Thoracic aorta (tissue), 2 donors: ENCODE results near the gene VMP1. TPM values are rescaled to one million over a fixed set of nuclear protein-coding genes. Genes with fewer than 3 reads are reported as not detected.

Experiments used
- ATAC-seq: fragments of 150-250 bp; one replicate; pipeline ENCODE4 v1.8.0; 2017; ENCODE audit warnings: low read depth; ENCODE audit not compliant: insufficient number of reproducible peaks, low FRiP score
- DNase-seq: peaks from one replicate; pipeline ENCODE4 v3.0.0-alpha.2; 2020; ENCODE audit warnings: low spot score
- H3K27ac ChIP-seq, 2 donors: fragments of 200-600 bp; sonication (generic); 1 replicate in 1 of 2; 2 replicates in 1 of 2; pipeline ENCODE4 v1.5.1; 2016; ENCODE audit warnings: mild to moderate bottlenecking in 2 of 2, moderate library complexity in 2 of 2
- H3K27me3 ChIP-seq: fragments of 200-600 bp; sonication (generic); replicated peaks from 2 replicates; pipeline ENCODE4 v1.6.0; 2016; ENCODE audit warnings: mild to moderate bottlenecking; ENCODE audit not compliant: insufficient read depth
- H3K36me3 ChIP-seq: fragments of 200-600 bp; sonication (generic); one replicate; pipeline ENCODE4 v1.5.1; 2016
- H3K4me1 ChIP-seq, 2 donors: fragments of 200-600 bp; sonication (generic); 1 replicate in 1 of 2; 2 replicates in 1 of 2; pipeline versions ENCODE4 v1.5.1 to v1.6.0; 2016; ENCODE audit warnings: low read depth in 2 of 2, mild to moderate bottlenecking in 1 of 2; ENCODE audit not compliant: control insufficient read depth in 1 of 2
- H3K4me3 ChIP-seq: fragments of 200-600 bp; sonication (generic); 2 replicates; pipeline ENCODE4 v1.5.1; 2016; ENCODE audit warnings: mild to moderate bottlenecking
- H3K9me3 ChIP-seq: fragments of 200-600 bp; sonication (generic); 2 replicates; pipeline ENCODE4 v1.5.1; 2016
- total RNA-seq, 2 donors: library from RNA; depleted of rRNA; stranded (reverse); fragments of >200 nt; gene quantifications; one replicate each; pipeline versions ENCODE4 v1.1.0 to v1.2.3, GENCODE V29; 2016
- TF ChIP-seq, protein P1 (sequence below): fragments of 200-600 bp; sonication (generic); IDR thresholded peaks from one replicate; pipeline ENCODE4 v1.5.1; 2019; ENCODE audit warnings: antibody characterized with exemption

The VMP1 gene
- total RNA-seq, 2 donors from 2014 or later = 183 to 728 TPM

DNA sequence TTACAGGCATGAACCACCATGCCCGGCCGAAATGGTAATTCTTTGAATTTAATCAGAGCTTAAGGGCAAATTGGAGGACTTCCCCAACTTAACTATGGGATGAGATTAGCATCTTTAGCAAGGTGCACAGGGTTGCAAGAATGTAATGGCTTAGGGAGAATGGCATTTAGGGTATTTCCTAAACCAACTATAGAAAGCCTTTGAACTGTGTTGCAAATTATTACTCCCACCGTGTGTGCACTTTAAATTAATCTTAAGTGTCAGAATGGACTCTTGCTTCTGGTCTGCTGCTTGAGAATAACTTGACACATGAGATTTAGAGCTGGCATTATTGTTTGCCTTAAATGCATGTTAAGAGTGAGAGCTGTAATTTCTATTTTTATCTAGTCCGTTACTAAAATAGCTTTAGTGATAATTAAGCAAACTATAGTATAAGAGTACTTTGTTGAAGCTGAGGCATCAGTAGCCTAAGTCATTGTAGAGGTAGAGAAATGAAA is 125.5 kb downstream of the VMP1 start:
- H3K9me3 ChIP-seq = no peaks in the 10 kb centered on the region
- TF ChIP-seq, protein P1, sequence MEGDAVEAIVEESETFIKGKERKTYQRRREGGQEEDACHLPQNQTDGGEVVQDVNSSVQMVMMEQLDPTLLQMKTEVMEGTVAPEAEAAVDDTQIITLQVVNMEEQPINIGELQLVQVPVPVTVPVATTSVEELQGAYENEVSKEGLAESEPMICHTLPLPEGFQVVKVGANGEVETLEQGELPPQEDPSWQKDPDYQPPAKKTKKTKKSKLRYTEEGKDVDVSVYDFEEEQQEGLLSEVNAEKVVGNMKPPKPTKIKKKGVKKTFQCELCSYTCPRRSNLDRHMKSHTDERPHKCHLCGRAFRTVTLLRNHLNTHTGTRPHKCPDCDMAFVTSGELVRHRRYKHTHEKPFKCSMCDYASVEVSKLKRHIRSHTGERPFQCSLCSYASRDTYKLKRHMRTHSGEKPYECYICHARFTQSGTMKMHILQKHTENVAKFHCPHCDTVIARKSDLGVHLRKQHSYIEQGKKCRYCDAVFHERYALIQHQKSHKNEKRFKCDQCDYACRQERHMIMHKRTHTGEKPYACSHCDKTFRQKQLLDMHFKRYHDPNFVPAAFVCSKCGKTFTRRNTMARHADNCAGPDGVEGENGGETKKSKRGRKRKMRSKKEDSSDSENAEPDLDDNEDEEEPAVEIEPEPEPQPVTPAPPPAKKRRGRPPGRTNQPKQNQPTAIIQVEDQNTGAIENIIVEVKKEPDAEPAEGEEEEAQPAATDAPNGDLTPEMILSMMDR = no peak
- peak overlapping the region; percentile 71 to 80 for H3K27ac ChIP-seq
- no peak overlapping the region for H3K4me3 ChIP-seq
- H3K27me3 ChIP-seq = no peaks in the 10 kb centered on the region
- DNase-seq (no peak), ATAC-seq (no peak)
- no peaks in the 10 kb centered on the region for H3K36me3 ChIP-seq
- H3K4me1 ChIP-seq = peaks cover 40 to 60% of the 10 kb centered on the region in 2 donors

DNA sequence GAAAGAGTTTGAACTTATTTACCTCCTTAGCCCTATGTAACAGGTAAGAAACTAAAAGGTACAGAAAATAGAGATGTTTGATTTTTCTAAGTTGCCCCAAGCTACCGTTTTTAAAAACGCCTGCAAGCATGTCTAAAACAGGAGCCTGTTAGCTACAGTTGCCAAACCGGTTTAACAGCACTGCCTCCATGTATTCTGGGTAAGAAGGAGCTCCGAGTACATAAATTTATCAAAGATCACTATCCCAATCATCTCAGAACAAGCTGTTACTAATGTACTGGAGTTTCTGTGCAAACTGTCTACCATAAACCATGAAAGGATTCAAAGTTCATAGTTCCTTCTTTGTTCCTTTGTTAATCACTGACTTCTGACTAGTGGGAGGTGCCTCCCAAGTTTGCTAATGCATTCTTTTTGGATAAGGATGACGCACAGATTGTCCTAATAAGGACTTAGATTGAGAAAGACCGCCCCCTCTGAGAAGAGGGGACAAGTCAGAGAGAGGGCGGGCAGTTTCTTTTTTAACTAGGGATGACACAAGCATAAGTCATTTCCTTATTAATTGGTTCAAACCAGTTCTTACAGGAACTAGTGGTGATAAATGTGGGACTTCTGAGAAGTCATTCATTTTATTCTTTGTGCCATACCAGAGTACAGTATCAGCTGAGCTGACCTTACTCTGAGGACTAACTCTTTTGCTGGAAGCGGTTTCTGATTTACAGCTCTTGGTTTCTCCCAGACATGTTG is 130.0 kb downstream of the VMP1 start:
- ATAC-seq (peak; percentile 95), DNase-seq (peak; percentile 78)
- Histone ChIP-seq H3K36me3 (no peaks in the 10 kb centered on the region), H3K4me1 (peaks cover 10 to 22% of the 10 kb centered on the region in 2 donors), H3K27me3 (no peaks in the 10 kb centered on the region), H3K27ac (peak overlapping the region; percentile 89 to 98), H3K9me3 (no peaks in the 10 kb centered on the region), H3K4me3 (peak overlapping the region; percentile 77)
- TF ChIP-seq, protein P1 = no peak

GRCh38 chr17:59838052-59838916 is 130.8 kb downstream of the VMP1 start:
- Histone ChIP-seq H3K27ac (peak overlapping the region; percentile 89 to 98), H3K9me3 (no peaks in the 10 kb centered on the region), H3K4me1 (peaks cover 5 to 23% of the 10 kb centered on the region in 2 donors), H3K27me3 (no peaks in the 10 kb centered on the region), H3K4me3 (peak overlapping the region; percentile 77), H3K36me3 (no peaks in the 10 kb centered on the region)
- TF ChIP-seq, protein P1 = no peak
- ATAC-seq = no peak
- DNase-seq = no peak

- peaks cover 6 to 36% of the 10 kb centered on the region in 2 donors for H3K4me1 ChIP-seq
- H3K27me3 ChIP-seq = no peaks in the 10 kb centered on the region
- no peaks in the 10 kb centered on the region for H3K9me3 ChIP-seq
- peak overlapping the region; percentile 77 for H3K4me3 ChIP-seq
- peak overlapping the region; percentile 89 to 98 for H3K27ac ChIP-seq
- ATAC-seq (no peak), DNase-seq (no peak)
- TF ChIP-seq, protein P1 = no peak
- no peaks in the 10 kb centered on the region for H3K36me3 ChIP-seq
Observed at GRCh38 chr17:59839651-59840328, 132.3 kb downstream of the VMP1 start.
